Endodermal cell (in vitro differentiated cells): ENCODE measurements around the gene STIM1. TPM values are rescaled to one million over a fixed set of nuclear protein-coding genes. Genes with fewer than 3 reads are reported as not detected.

Source experiments
- DNase-seq: peaks from one replicate; pipeline ENCODE4 v3.0.0-alpha.2; 2017
- H3K27ac ChIP-seq: 2 replicates; pipeline ENCODE4 v1.5.1; 2013; ENCODE audit warnings: mild to moderate bottlenecking, low read depth, low read length, moderate library complexity
- H3K27me3 ChIP-seq: 2 replicates; pipeline ENCODE4 v1.6.1; 2013; ENCODE audit warnings: mild to moderate bottlenecking, low read length, moderate library complexity; ENCODE audit not compliant: insufficient read depth, control insufficient read depth, poor library complexity, severe bottlenecking
- H3K36me3 ChIP-seq: 2 replicates; pipeline ENCODE4 v1.7.0; 2013; ENCODE audit warnings: mild to moderate bottlenecking, low read length, moderate library complexity; ENCODE audit not compliant: control insufficient read depth, insufficient read depth
- H3K4me1 ChIP-seq: one replicate; pipeline ENCODE4 v1.7.0; 2013; ENCODE audit warnings: low read length; ENCODE audit not compliant: control insufficient read depth, insufficient read depth
- H3K4me3 ChIP-seq: 2 replicates; pipeline ENCODE4 v1.5.1; 2013; ENCODE audit warnings: mild to moderate bottlenecking, low read length, moderate library complexity
- H3K9ac ChIP-seq: 2 replicates; pipeline ENCODE4 v1.6.1; 2013; ENCODE audit warnings: mild to moderate bottlenecking, low read length, moderate library complexity; ENCODE audit not compliant: poor library complexity, severe bottlenecking; ENCODE audit errors: extremely low read depth
- H3K9me3 ChIP-seq: 2 replicates; pipeline ENCODE4 v1.6.1; 2013; ENCODE audit warnings: mild to moderate bottlenecking, low read length, moderate library complexity; ENCODE audit not compliant: control insufficient read depth
- H3K27ac Mint-ChIP-seq: 2 replicates; pipeline ENCODE4 v1.8.0; 2020; ENCODE audit warnings: mixed read lengths
- H3K27me3 Mint-ChIP-seq: 2 replicates; pipeline ENCODE4 v1.8.0; 2021; ENCODE audit warnings: mild to moderate bottlenecking, mixed read lengths; ENCODE audit not compliant: insufficient read depth
- H3K36me3 Mint-ChIP-seq: 2 replicates; pipeline ENCODE4 v1.8.0; 2020; ENCODE audit warnings: low read depth, mixed read lengths
- H3K4me1 Mint-ChIP-seq: 2 replicates; pipeline ENCODE4 v1.8.0; 2020; ENCODE audit warnings: mixed read lengths
- H3K4me3 Mint-ChIP-seq: 2 replicates; pipeline ENCODE4 v1.8.0; 2020; ENCODE audit warnings: mild to moderate bottlenecking, moderate library complexity, mixed read lengths
- H3K9me3 Mint-ChIP-seq: 2 replicates; pipeline ENCODE4 v1.8.0; 2020; ENCODE audit warnings: mild to moderate bottlenecking, mixed read lengths
- WGBS, 2 experiments: methylation state at CpG; one replicate each; pipeline versions ENCODE4 v1.1.5 to v1.1.7; 2013; ENCODE audit warnings: missing lambda C conversion rate in 2 of 2, mixed read lengths in 1 of 2; ENCODE audit not compliant: insufficient coverage in 1 of 2, insufficient read length in 1 of 2; 5-methylcytosine and 5-hydroxymethylcytosine counted together
- total RNA-seq, 2 donors: library from RNA; stranded (reverse); fragmentation: NEBNext Ultra II Directional in 1 of 2; extraction: Animal tissue kit (Norgen Biotek cat#: 25700) in 1 of 2; gene quantifications; 2 replicates in 1 of 2; 3 replicates in 1 of 2; pipeline ENCODE4 v1.2.1, GENCODE V29; 2021
- TF ChIP-seq, protein P1 (sequence below): fragments of 200-600 bp; sonication (generic); conservative IDR thresholded peaks from 2 replicates; pipeline ENCODE4 v1.5.0; 2021; ENCODE audit warnings: antibody characterized with exemption, mild to moderate bottlenecking

STIM1 gene
- total RNA-seq, 2 donors from 2014 or later: 20.9 to 27.9 TPM

DNA sequence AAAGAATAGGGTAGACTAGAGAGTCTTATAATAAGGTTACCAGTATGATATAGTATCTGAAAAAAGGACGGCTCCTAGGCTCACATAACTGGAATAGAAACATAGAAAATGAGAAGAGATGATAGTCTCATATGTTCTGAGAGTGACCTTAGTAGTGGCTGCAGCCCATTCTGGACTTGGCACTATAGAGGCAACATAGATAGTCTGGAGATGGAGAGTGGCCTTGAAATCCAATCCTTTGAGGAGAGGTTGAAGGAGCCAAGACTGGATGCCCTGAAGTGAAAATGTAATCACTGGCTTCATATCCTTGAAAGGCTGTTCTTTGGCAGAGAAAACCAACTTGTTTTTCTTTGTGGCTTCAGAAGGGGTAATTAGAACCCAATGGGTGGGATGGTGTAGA lies 81.1 kb downstream of the STIM1 start:
- DNase-seq: no peak
- Histone ChIP-seq H3K9ac (no peak overlapping the region), H3K4me1 (no peaks in the 10 kb centered on the region), H3K27ac (no peak overlapping the region), H3K4me3 (no peak overlapping the region), H3K9me3 (no peaks in the 10 kb centered on the region), H3K36me3 (no peaks in the 10 kb centered on the region), H3K27me3 (no peaks in the 10 kb centered on the region)
- Mint-ChIP-seq H3K36me3 (no peaks in the 10 kb centered on the region), H3K27ac (no peak overlapping the region), H3K27me3 (no peaks in the 10 kb centered on the region), H3K4me1 (no peaks in the 10 kb centered on the region), H3K4me3 (no peak overlapping the region), H3K9me3 (no peaks in the 10 kb centered on the region)
- TF ChIP-seq, protein P1, sequence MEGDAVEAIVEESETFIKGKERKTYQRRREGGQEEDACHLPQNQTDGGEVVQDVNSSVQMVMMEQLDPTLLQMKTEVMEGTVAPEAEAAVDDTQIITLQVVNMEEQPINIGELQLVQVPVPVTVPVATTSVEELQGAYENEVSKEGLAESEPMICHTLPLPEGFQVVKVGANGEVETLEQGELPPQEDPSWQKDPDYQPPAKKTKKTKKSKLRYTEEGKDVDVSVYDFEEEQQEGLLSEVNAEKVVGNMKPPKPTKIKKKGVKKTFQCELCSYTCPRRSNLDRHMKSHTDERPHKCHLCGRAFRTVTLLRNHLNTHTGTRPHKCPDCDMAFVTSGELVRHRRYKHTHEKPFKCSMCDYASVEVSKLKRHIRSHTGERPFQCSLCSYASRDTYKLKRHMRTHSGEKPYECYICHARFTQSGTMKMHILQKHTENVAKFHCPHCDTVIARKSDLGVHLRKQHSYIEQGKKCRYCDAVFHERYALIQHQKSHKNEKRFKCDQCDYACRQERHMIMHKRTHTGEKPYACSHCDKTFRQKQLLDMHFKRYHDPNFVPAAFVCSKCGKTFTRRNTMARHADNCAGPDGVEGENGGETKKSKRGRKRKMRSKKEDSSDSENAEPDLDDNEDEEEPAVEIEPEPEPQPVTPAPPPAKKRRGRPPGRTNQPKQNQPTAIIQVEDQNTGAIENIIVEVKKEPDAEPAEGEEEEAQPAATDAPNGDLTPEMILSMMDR: no peak
- 88 to 93% methylated on average over 1 of the region's 1 CpG for WGBS, 2 experiments

DNA sequence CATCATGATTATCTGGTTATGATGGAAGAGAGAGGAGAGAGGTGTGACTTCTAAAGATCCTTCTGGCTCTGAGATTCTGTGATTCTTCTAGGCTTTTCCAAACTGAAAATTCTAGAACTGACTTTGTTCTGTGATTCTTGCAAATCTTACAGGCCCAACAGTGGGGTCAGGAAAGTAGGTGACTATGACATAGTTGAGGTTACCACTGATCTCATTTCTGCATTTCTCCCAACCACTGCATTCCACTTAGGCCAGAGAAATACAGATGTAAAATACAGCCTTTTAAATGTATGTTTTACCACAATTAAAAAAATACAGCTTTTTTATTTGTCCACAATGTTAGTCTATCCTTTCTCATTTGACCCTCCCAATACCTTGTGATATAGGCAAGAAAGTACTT lies 83.7 kb downstream of the STIM1 start:
- DNase-seq: no peak
- Mint-ChIP-seq H3K27ac (no peak overlapping the region), H3K9me3 (no peaks in the 10 kb centered on the region), H3K36me3 (no peaks in the 10 kb centered on the region), H3K27me3 (no peaks in the 10 kb centered on the region), H3K4me1 (peaks cover 3% of the 10 kb centered on the region), H3K4me3 (no peak overlapping the region)
- Histone ChIP-seq H3K4me1 (no peaks in the 10 kb centered on the region), H3K4me3 (no peak overlapping the region), H3K27me3 (no peaks in the 10 kb centered on the region), H3K36me3 (no peaks in the 10 kb centered on the region), H3K27ac (no peak overlapping the region), H3K9me3 (no peaks in the 10 kb centered on the region), H3K9ac (no peak overlapping the region)
- TF ChIP-seq, protein P1: no peak

DNA sequence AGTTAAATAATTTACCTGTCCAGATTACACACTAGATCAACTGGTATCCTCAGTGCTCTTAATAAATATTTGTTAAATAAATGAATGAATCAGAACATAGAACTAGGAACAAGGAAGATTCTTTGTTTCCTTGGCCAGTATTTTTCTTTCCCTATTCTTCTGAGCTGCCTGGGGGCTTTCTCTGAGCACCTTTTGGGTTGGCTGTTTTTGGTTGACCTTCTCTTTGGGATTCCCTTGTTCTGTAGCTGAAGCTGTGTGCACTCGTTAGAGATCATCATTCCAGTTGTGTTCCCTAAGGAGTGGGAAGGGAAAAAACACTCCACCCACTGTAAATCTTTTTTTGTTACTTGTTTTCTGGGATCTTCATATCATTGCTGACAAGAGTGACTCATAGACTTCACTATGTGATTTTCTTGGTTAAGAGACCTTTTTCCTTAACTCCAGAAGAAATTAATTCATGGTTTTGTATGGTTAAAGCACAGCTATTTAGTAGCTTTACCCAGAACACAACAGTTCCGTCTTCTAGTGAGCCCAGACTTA lies 84.3 kb downstream of the STIM1 start:
- Histone ChIP-seq H3K9me3 (no peaks in the 10 kb centered on the region), H3K4me1 (no peaks in the 10 kb centered on the region), H3K4me3 (no peak overlapping the region), H3K27me3 (no peaks in the 10 kb centered on the region), H3K36me3 (no peaks in the 10 kb centered on the region), H3K27ac (no peak overlapping the region), H3K9ac (no peak overlapping the region)
- Mint-ChIP-seq H3K4me3 (no peak overlapping the region), H3K27me3 (no peaks in the 10 kb centered on the region), H3K36me3 (no peaks in the 10 kb centered on the region), H3K9me3 (no peaks in the 10 kb centered on the region), H3K4me1 (peaks cover 3% of the 10 kb centered on the region), H3K27ac (no peak overlapping the region)
- DNase-seq: no peak
- TF ChIP-seq, protein P1: no peak
- WGBS, 2 experiments: 70 to 78% methylated on average over 2 of the region's 2 CpGs
